T-helper 2 cell treated with Interferon-gamma antibody and Interleukin-4, amounts not matched to agents 100 ng/mL and 5 ng/mL, for 36 hours (primary cell): ENCODE data around the gene NFKB2. TPM values are rescaled to one million over a fixed set of nuclear protein-coding genes. Genes with fewer than 3 reads are reported as not detected.

Experiments used
- intact Hi-C: fragments of 100-400 bp; cut with micrococcal nuclease; formaldehyde crosslinking; loops from one replicate; pipeline ENCODE4 v1.15.1; 2023
- total RNA-seq: library from RNA; stranded (reverse); gene quantifications from 2 replicates; pipeline ENCODE4 v1.2.3, GENCODE V29; 2022

The NFKB2 gene
- total RNA-seq, 1 donor from 2014 or later, result 111 TPM

GRCh38 chr10:102407425-102408130, 12.1 kb downstream of the NFKB2 start:
- intact Hi-C loops, result loop anchor here (2.0 kb wide), 1 partner anchor 13 kb away; the partner anchor contains the start of gene NFKB2

DNA sequence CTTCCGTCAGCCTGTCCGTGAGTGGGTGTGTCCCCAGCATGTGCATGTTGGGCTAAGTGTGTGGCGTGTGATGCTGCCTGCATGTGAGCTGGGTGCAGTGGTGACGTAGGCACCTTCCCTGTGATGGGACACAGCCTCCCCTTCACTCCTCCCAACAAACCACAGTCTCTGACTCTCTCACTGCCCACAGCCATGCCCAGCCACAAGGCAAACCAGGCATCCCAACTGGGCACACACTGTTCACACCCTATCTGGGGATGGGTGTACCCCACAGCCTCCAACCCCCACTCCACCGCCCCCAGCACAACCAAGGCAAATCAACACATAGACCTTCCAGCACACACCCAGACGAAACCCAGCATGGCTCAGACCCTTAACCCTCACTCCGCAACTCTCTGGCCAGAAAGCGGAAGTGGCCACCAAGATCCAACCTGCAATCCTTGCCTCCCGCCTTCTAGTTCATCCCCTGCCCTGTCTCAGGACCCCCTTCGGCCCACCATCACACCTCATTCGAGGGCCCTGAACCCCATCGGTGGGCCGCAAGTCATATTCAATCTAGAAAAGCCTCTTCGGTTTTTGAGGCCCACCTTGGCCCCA, 12.7 kb downstream of the NFKB2 start:
- intact Hi-C loops, result loop anchor here (2.0 kb wide), 1 partner anchor 13 kb away; the partner anchor contains the start of gene NFKB2

DNA sequence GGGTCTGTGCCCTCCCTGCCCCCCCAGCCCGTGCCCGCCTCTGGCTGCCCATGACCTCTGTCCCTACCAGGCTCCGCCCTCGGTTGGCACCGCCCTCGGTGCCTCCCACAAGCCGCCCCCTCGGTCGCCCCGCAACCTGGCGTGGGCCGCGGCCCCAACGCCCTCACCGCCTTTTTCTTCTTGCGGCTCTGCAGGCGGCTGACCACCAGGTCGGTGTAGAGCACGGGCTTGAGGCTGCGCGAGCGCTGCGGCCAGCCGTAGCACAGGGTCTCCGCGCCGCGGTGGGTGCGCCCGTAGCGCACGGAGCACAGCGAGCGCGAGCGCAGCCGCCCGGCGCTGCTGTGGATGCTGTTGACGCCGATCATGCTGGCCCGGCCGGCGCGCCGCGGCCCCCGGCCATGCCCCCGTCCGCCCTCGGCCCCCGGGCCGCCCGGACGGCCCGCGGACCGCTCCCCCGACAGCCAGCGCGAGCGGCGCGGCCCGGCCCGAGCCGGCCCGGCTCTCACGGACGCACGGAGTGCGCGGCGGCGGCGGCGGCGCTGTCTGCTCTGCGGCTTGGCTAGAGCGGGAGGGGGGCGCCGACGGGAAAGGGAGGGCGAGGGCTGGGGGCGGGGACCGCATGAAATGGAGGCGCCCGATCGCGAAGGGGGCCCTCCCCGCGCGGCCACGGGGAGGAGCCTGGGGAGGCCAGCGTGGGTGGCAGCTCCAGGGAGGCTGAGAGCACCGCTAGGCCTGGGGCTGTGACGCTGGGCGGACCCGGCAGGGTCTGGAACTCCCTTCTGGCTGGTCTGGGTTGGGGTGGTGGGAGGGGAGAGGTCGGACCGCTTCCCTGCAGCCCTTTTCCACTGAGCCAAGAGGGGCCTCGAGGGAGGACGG, 13.5 kb downstream of the NFKB2 start:
- intact Hi-C loops, result loop anchor here (2.0 kb wide), 1 partner anchor 14 kb away; the partner anchor contains the start of gene NFKB2

GRCh38 chr10:102409604-102410428, 14.3 kb downstream of the NFKB2 start:
- intact Hi-C loops, result loop anchor here (2.0 kb wide), 1 partner anchor 15 kb away; the partner anchor contains the start of gene NFKB2

GRCh38 chr10:102410429-102411073, 15.0 kb downstream of the NFKB2 start:
- intact Hi-C loops, result no loop called here

- intact Hi-C loops, result no loop called here
These were observed 16.1 kb downstream of the NFKB2 start for GRCh38 chr10:102411341-102412255.

DNA sequence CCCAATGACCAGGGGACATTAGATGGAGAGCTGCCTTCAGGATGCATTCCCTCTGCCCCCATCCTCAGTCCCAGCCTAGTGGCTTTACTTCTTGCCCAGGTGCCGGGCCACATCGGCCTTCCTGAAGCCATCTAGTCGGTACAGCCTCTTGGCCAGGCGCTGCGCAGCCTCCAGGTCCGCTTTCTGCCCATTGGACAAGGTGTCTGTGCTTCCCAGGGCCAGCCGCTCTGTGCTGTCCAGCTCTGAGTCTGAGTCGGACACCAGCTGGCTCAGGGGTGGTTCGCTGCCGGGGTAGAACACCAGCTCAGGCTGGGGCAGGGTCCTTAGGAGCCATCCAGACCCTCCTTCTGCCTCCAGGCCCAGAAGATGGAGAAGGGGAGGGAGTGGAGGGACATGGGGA, 16.8 kb downstream of the NFKB2 start:
- intact Hi-C loops, result no loop called here

DNA sequence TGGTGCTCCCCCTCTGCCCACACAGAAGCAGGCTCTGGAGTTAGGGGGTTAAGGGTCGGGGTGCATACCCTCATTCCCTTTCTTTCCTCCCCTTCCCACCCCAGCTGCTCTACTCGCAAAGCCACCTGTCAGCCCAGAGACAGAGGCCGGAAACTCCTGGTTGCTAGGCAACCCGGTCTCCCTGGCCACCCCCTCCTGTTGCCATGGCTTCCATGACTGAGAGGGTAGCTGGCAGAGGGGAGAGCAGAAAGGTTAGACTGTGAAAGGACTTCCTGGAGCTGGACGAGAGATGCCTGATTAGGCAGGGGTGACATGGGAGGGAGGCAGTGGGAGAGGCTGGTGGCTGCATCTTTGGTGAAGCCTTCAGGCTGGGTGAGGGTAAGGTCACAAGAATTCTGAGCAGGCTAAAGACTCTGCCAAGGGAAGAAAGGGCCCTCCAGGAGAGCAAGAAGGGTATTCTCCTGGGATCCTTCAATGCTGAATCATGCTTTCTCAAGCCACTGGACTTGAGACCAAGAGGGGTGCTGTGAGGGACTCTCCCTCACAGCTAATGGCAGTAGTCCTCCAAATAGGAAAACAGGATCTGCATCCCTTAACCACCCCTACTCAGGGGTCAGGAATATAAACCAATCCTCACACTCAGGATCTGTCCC, 17.7 kb downstream of the NFKB2 start:
- intact Hi-C loops, result no loop called here

GRCh38 chr10:102413806-102414561, 18.5 kb downstream of the NFKB2 start:
- intact Hi-C loops, result no loop called here

DNA sequence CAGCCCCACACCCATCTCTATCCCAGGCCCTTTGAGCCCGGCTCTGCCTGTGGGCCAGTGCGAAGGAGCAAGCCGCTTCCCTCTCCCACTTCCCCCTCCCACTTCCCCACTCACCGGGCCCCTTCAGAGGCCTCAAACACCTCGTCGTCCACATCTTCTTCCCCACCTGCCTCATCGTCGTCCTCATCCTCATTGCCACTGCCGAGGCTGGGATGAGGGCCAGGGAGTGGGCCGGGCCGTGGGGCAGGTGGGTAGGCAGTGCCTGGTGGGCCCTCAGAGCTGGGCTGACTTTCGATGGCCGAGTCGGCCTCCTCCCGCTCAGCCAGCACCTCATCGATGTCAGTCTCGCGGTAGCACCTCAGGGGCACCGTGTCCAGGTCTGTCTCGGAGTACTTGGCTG, 19.2 kb downstream of the NFKB2 start:
- intact Hi-C loops, result no loop called here

- intact Hi-C loops, result no loop called here
These were observed 20.8 kb downstream of the NFKB2 start for GRCh38 chr10:102416283-102416682.

- intact Hi-C loops, result no loop called here
These were observed 21.2 kb downstream of the NFKB2 start for GRCh38 chr10:102416695-102417094.

GRCh38 chr10:102418622-102419268, 23.2 kb downstream of the NFKB2 start, which contains the start of gene PSD:
PSD (minus strand) TSS chr10:102418785; CDS start chr10:102417038, 1,747 bp downstream.
- intact Hi-C loops, result no loop called here

GRCh38 chr10:102419269-102420180, 24.0 kb downstream of the NFKB2 start:
- intact Hi-C loops, result loop anchor here (5.0 kb wide), 4 partner anchors 43 to 1703 kb away; partner anchors contain the start of genes PPRC1, SFR1 and TRIM8

GRCh38 chr10:102420181-102420713, 24.7 kb downstream of the NFKB2 start:
- intact Hi-C loops, result loop anchor here (5.0 kb wide), 4 partner anchors 42 to 1702 kb away; partner anchors contain the start of genes PPRC1, SFR1 and TRIM8
